ENCODE measurements around the gene MXRA8.
"Not testable (repeated sequence)": the region's sequence is repeated elsewhere in the genome, so short reads cannot be mapped to it uniquely, and the experiment has no call there.

Gene MXRA8

DNA sequence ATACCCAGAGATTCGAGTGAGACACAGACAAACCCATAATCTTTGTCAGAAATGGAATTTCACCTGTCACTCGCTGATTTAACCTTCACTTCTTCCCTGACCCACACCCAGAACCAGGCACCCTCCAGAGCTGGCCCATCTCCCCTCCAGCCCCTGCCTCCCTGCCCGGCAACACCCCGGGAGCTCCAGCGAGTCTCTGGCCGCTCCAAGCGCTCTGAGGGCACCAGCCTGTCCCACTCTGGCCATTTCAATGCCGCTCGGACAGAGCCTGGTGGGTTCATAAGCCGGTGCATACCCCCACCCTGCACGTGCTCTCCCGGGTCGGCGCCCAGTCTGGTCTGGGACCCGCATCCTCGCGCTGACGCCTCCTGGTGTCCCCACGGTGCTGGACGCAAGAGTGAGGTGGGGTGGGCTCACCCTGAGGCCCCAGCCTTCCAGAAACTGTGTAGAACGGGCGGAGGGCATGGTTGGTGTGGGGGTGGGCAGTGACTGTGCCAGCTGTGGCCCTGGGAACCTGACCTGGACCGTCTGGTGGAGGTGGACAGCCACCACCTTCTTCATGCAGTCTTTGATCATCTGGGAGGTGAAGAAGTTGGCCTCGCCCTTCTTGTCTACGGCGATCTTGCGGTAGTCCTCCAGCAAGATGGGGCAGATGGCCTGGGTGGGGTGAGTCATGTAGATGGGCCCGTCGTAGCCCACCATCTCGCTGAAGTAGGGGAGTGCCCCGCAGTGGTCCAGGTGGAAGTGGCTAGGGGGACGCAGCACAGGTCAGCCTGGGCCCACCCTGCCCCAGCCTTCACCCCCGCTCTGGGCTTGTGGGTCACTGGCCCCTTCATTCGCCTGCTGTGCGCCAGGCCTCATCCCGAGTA is 39.3 kb downstream of the MXRA8 start:
- ATAC-seq = no peak

DNA sequence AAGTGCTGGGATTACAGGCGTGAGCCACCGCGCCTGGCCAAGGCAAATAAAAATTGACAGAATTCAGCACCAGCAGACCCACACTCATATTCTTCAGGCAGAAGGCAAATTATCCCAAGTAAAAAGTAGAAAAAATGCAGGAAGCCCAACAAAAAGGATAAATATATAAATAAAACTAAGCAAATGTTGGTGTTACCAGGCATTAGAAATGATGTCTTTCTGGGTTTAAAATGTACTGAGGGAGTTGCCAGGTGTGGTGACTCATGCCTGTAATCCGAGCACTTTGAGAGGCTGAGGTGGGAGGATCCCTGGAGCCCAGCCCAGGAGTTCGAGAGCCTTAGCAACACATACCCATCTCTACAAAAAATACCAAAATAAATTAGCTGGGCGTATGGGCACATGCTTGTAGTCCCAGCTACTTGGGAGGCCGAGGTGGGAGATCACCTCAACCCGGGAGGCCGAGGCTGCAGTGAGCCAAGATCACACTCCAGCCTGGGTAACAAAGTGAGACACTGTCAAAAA is 40.2 kb downstream of the MXRA8 start:
- ATAC-seq = no peak

DNA sequence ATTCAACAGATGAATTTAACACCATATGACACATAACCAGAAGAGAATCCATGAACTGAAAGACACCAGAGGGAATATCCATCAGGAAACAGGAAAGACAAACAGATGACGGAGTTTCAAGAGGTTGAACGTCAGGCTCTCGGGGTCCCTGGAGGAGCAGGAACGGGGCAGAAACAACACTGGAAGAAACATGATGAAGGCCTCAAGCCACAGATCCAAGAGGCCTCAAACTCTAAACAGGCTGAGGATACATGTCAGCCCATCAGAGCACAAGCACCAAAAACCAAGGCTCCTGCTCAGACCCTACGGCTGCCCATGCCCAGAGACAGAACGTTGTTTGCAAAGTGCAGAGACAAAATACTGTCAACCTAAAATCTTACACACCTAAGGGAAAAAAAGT is 40.9 kb downstream of the MXRA8 start:
- ATAC-seq = no peak

DNA sequence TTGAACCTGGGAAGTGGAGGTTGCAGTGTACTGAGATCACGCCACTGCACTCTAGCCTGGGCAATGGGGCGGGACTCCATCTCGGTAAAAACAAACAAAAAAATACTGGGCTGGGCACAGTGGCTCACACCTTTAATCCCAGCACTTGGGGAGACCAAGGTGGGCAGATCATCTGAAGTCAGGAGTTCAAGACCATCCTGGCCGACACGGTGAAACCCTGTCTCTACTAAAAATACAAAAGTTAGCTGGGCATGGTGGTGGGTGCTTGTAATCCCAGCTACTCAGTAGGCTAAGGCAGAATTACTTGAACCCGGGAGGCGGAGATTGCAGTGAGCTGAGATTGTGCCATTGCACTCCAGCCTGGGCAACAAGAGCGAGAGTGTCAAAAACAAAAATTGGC is 42.2 kb downstream of the MXRA8 start:
- not testable (repeated sequence) for ATAC-seq

DNA sequence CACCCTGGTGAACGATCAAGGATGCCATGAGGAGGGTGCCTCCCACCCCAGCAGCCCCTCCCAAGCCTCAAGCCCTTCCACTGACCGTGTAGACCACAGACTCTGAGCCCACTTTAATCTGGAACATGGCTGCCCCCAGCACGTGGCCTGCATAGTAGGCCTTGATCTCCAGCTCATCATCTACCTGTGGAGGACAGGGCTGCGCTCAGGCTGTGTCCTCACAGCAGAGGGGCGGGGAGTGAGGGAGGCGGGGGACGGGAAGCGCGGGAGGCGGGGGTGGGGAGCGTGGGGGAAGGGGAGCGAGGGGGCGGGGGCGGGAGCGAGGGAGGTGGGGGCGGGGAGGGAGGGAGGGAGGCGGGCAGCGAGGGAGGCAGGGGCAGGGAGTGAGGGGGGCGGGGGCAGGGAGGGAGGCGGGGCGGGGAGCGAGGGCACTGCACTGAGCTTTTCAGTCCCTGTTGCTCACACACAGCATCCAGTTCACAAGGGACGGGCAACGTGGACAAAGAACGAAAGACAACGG is 42.9 kb downstream of the MXRA8 start:
- ATAC-seq = no peak

DNA sequence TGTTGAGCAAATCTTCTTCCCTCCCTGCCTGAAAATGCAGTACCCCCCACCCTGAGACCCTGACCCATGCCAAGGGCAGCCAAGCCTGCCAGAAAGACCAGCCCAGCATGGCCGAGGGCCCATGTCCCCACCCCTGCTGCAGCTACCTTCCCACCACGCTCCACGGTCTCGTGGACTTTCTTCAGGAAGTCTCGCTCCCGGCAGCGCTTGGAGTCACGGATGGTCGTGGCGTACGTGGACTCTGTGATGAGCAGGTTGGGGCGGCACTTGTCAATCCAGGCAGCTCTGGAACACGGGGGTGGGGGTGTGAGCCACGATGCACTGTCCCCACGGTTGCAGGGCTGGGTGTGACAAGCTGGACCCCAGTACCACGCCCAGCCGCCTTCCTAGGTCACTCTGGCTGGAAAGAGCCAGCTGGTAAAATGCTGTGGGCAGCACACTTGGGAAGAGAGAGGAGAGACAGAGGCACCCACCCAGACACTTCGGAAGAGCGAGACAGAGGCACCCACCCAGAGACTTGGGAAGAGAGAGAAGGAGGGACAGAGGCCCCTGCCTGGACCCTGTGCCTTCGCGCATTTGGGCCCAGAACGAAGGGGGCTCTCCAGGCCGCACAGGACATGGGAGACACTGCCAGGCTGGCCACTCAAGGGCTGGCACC is 43.5 kb downstream of the MXRA8 start:
- no peak for ATAC-seq

DNA sequence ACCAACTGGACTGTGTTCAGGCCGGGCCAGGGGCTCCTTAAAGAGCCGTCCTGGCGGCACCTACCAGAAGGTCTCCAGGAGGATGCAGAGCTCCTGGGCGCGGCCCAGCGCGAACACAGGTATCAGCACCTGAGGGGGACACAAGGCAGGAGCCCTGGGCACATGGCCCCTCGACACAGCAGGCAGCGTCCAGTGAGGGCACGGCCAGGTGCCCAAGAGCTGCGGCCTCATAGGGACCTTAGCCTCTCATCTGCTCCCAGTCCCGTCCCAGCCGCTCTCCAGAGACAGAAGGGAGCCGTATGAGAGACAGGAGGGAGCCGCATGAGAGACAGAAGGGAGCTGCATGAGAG is 44.1 kb downstream of the MXRA8 start:
- no peak for ATAC-seq

DNA sequence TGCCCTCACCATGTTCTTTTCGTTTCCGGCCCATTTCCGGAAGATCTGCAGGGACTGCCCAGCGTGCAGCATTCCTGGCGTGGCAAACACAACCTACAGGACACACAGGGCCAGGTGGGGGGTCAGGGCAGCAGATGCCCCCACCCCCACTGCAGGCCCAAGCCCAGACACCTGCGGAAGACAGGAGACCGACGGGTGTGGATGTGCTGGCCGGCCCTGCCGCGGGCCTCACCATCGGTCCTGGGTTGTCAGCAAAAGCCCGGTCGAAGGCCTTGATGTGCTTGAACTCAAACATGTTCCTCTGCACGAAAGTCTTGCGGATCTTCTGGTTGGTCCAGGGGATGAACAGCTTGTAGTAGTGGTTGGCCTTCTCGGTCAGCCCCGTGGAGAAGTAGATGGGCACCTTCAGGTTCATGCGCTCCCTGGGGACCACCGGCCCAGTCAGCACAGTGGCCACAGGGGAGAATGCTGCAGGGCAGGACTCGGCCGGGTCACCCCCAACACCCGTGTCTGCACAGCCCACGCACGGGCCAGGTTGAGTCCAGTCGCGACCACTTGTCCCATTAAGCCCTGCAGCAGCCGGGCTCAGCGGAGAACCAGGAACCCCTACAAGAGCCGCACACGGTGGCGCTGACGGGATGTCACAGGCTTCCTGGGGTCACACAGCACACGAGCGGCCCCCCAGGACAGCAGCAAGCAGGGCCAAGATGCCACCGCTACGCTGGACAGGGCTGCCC is 44.7 kb downstream of the MXRA8 start:
- ATAC-seq = no peak

DNA sequence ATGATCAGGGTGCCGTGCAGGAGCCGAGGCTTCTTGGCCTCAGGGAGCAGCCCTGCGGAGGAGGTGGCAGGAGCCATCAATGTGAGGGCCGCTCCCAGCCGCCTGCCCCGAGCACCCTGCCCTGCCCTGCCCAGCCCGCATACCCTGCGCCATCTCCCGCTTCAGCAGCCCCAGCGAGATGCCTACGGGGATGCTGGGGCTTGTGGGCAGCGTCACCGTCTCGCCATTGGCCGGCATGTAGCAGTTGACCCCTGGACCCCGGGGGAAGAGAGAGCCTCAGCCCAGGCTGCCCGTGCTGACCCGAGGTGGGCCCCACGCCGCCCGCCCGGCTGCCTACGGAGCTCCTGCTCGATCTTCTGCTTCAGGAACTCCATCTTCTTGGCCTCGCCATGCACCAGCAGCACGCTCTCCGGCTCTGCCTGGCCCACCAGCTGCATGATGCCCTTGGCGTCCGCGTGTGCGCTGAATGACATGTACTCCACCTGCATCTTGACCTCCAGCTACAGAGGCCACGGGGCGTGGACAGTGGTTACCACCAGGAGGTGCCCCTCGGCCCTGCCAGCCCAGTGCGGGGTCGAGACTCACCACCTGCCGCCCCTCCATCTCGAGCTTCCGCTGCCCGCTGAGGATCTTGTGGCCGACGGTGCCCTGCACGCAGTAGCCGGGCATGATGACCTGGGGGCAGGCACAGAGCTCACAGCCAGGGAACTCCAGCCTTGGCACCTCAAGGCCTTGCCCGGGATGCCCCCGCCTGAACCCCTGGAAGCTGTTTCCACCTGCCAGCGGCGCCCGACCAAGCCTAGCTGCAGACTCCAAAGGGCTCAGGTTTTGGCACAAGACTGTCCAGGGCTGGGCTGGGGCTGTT is 45.7 kb downstream of the MXRA8 start:
- ATAC-seq = no peak

DNA sequence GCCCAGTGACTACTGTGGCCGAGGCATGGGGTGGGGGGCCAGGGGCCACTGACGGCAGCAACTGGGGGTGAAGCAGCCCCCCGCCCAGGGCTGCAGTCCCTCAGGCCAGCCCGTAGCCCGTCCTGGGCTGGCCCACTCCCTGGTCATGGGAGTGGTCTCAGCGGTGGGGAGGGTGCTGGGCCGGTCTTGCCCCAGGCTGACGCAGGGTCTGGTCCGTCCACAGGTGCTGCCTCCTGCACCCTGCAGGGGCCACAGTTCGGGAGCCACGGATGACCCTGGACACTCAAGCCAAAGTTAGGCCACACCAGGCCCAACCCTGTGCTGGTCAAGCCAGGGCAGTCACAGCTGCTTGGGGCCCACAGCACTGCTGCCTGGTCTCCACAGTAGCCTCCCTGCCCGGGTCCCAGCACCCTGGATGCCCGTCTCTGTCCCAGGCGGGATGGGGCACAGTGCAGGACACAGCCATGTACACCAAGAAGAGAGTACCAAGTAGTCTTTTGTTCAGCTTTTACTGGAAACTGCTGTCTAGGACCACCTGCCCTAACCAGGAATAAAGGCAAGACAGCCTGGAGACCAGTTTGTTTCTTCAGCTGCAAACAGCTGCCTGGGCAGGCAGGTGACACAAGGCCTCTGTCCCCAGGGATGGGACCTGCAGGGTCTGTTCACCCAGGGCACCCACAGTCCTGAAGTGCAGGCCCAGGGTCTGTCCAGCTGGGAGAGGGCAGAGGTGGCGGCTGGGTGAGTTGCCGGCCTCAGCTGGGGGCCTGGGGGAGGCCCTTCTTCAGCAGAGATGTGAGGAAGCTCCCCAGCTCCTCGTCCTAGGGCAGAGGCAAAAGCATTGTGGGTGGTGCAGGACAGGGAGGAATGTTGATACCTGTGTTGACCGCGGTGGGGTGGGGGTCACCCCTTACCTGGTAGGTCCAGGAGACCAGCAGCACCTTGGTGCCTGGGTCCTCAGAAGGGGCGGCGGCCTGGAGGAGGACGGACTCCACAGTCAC is 46.9 kb downstream of the MXRA8 start:
- ATAC-seq = no peak

DNA sequence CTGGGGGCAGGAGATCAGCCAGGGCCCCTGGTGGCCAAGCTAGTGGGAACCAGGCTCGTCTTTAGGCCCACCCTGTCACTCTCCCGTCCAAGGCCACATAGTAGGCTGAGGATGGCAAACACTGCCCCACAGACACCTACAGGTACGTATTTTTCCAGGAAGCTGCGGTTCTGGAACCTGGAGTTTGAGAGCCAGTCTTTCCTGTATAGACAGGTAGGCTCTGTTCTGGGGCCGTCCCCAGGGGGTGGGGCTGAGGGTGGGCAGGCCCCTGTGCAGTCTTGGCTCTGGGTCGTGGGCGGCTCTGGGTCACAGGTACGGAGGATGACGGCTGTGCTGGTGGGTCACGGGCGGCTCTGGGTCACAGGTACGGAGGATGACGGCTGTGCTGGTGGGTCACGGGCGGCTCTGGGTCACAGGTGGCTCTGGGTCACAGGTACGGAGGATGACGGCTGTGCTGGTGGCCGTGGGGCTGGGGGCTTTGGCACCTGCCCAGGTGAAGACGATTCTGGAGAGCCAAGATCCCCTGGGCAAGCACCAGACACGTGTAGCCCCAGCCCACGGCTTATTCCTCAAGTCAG is 47.8 kb downstream of the MXRA8 start:
- no peak for ATAC-seq

DNA sequence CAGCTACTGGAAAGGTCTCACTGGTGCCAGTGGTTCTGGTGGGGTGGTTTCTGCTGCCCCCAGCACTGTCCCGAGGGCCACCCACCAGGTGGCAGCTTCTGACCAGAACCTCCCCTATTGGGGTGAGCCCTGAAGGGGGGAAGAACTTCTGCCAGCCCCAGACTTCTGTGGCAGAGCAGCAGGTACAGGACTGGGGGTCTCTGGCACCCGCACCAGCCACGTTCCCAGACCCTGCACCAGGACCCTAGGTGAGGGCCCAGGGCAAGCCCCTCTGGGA is 48.3 kb downstream of the MXRA8 start:
- ATAC-seq = no peak

DNA sequence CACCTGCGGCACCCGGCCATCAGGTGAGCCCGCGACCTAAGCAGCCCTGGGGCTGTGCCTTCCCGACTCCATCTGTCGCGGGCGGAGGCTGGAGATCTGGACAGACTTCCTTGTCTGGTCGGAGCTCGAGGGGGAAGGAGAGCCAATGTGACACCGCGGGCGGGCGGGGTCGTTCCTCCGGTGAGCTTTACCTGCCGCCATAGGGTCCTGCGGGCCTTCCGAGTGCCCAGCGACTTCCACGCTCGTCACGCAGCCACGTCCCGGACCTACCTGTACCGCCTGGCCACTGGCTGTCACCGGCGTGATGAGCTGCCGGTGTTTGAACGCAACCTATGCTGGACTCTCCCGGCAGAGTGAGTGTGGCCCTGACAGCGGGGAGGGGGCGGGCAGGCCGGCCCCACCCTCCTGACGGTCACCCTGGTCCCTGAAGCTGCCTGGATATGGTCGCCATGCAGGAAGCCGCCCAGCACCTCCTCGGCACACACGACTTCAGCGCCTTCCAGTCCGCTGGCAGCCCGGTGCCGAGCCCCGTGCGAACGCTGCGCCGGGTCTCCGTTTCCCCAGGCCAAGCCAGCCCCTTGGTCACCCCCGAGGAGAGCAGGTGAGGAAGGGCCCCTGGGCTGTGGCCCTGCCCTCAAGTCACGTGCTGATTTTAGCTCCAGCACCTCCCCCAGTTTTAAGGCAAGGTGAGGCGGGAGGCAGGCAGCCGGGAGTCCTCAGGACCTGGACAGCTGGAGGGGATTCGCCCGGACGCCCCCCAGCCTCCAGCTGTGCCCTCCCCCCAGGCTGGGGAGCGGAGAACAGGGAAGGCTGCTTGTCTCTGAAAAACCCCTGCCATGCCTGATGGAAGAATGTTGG is 48.9 kb downstream of the MXRA8 start:
- no peak for ATAC-seq

DNA sequence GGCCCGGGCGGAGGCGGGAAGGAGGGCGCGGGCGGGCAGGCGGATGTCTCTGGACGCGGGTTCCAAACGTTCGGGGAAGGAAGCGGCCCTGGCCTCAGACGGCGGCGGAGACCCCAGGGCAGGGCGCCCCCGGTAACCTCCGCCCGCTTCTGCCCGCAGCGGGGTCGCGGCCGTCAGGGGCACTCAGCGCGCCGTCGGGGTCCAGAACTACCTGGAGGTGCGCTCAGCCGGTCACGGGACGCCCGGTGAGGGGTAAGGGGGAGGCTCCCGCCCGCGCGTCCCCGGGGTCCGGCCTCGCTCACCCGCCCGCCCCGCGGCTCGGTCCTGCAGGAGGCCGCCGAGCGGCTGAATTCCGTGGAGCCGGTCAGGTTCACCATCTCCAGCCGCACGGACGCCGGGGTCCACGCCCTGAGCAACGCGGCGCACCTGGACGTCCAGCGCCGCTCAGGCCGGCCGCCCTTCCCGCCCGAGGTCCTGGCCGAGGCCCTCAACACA is 49.6 kb downstream of the MXRA8 start:
- ATAC-seq = no peak

DNA sequence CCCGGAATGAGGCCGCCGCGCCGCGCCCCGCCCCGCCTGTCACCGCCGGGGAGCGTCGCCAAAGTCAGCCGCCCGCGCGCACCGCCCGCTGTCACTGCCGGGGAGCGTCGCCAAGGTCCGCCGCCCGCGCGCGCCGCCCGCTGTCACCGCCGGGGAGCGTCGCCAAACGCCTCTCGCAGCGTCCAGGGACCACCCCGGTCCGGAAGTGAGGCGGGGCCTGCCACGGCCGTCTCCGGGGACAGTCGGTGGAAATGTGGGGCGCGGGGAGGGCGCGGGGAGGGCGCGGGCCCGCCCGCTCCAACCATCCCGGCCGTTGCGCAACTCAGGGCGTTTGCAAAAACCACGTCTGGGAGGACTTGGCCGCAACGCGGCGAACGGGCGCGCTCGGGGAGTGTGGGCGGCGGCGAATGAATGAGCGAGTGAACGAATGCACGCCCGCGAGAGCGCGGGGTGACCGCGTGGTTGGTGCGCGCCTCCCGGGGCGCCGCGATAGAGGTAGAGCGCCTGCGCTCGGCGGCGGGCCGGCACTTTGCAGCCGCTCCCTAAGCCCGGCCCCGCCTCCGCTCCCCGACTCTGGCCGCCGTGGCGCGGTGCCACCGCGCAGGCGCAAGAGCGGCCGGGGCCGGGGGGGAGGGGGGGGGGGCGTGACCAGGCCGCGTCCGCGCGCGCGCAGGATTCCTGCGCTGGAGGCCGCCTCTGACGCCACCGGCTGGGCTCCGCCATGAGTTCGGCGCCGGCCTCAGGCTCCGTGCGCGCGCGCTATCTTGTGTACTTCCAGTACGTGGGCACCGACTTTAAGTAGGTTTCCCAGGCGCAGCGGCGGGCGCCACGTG is 50.2 kb downstream of the MXRA8 start, which contains the start of the genes ACAP3 and PUSL1:
Gene ACAP3 (minus strand): TSS at position 8 of the 833 bp plus-strand sequence. CDS start 115 bp downstream, outside the sequence.
Gene PUSL1 (plus strand): TSS at position 675 of the 833 bp plus-strand sequence. CDS start 47 bp downstream, at position 722.
- ATAC-seq = peak; percentile 72 to 75

DNA sequence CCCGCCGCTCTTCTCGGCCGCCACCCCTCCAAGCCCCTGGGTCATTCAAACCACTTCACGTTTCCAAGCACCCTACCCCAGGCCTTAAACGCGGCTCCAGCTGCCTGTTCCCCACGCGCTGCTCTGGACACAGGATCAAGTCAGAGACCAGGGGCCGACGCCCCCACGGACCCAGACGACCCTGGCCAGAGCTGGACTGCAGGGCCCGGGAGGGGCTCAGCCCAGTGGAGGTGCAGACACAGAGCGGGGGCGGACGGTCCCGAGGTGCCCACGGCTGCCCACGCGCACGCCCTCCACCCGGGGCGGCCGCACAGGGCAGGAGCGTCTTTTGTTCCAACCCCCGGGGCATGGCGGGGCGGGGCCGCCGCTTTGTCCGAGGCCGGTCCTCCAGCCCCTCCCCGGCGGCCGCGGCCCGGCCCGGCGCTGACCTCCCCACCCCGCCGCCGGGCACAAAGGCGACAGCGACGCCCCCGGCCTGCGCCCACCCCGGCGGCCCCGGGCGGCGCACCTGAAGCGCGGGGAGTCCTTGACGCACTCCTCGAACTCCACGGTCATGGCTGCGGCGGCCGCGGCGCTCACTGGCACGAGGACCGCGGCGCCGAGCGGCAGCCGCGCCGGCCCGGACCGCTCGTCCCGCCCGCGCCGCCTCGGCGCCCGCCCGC is 51.0 kb downstream of the MXRA8 start:
- no peak for ATAC-seq

DNA sequence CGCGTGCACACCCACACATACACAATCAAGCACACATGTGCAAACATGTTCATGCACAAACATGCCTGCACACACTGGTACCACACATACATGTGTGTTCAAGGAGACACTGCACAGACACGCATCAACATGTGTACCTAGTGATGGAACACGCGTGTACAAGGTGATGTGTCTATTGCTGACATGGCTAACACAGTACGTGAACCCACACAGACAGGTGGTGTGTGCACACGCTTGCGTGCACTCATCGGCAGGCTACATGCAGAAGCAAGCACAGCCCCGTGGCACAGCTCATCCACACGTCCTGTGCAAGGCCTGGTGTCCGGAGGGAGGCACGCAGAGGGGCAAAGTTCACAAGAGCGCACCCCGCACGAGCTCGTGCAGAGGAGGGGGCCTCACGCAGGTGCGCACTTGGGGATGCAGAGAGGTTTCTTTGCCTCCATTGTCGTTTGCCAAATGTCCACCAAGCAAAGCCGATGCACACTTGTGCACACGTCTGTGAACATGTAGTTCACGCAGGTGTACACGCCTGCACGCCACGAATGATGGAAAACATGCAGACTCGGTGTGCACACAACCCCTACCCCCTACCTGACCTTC is 51.6 kb downstream of the MXRA8 start:
- no peak for ATAC-seq
